Measurements from ENCODE around the gene LMBR1. TPM values are rescaled to one million over a fixed set of nuclear protein-coding genes. Genes with fewer than 3 reads are reported as not detected.
"Not testable (repeated sequence)": the region's sequence is repeated elsewhere in the genome, so short reads cannot be mapped to it uniquely, and the experiment has no call there.

LMBR1 gene
- polyA plus RNA-seq, 3 donors, result 14.8 to 24.4 (median 21.2) TPM

DNA sequence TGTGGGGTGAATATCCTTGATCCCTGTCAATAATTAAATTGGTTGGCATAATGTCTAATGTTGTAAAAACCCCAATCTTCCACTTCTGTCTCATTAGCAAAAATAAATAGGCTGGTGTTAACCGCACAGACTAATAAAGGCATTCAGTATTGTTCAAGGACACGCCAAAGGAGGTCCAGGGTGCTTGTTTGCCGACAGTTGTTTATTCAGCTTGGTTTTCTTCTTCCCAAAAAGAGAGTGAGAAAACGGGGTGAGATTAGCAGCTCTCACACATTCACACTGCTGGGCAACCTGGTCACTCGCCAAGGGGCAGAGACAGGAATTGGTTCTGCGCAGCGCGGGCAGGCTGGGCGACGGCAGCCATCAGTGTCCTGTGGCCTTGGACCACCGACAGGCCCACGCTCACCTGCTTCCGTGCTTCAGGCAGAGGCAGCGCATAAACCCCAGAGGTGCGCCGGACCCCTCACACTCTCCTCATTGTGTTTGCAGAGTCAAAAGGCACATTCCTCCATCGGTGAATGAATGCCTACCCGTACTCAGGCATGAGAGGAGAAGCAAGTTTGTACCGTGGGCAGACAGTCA, 26.2 kb upstream of the LMBR1 start:
- Histone ChIP-seq H3K9me3 (replicated peaks in 1 of 2; ENCODE audit: control insufficient read depth in 1 of 2, insufficient read depth in 1 of 2, low read length in 2 of 2) (peaks cover 0 to 5% of the 10 kb centered on the region in 2 donors), H3K36me3 (replicated peaks in 1 of 2; ENCODE audit: control insufficient read depth in 1 of 2, insufficient read depth in 2 of 2, low read length in 2 of 2) (no peaks in the 10 kb centered on the region), H2AFZ (ENCODE audit: insufficient read depth, low read depth, low read length, poor library complexity, severe bottlenecking) (no peak overlapping the region), H3K79me2 (ENCODE audit: insufficient read depth, low read length) (no peaks in the 10 kb centered on the region), H3K27ac (ENCODE audit: low read depth in 1 of 2, low read length in 2 of 2) (no peak overlapping the region), H4K20me1 (ENCODE audit: insufficient read depth, low read length) (no peaks in the 10 kb centered on the region), H3K9ac (ENCODE audit: insufficient read depth, low read length, poor library complexity, severe bottlenecking) (no peak overlapping the region), H3K27me3 (ENCODE audit: control insufficient read depth in 2 of 2, insufficient read depth in 2 of 2, low read length in 2 of 2) (no peaks in the 10 kb centered on the region), H3K4me3 (replicated peaks in 1 of 3; ENCODE audit: low read depth in 2 of 3, low read length in 3 of 3) (no peak overlapping the region), H3K4me1 (ENCODE audit: control insufficient read depth in 1 of 2, insufficient read depth in 2 of 2, low read length in 2 of 2) (no peaks in the 10 kb centered on the region), H3K4me2 (replicated peaks; ENCODE audit: extremely low read depth, low read length, poor library complexity, severe bottlenecking) (no peak overlapping the region)
- Mint-ChIP-seq H3K9me3 (peaks cover 3 to 13% (median 6%) of the 10 kb centered on the region in 7 donors), H3K36me3 (no peaks in the 10 kb centered on the region), H3K4me1 (peaks cover 10% of the 10 kb centered on the region), H3K27ac (no peak overlapping the region), H3K27me3 (ENCODE audit: low read depth in 3 of 3) (peaks cover 8 to 33% (median 18%) of the 10 kb centered on the region in 3 donors), H3K4me3 (no peak overlapping the region)
- DNase-seq, result no peak
- 95% methylated on average over 10 of the region's 19 CpGs for WGBS (ENCODE audit: insufficient coverage)
- intact Hi-C loops (cut with micrococcal nuclease), result no loop called here
- TF ChIP-seq, protein P1, sequence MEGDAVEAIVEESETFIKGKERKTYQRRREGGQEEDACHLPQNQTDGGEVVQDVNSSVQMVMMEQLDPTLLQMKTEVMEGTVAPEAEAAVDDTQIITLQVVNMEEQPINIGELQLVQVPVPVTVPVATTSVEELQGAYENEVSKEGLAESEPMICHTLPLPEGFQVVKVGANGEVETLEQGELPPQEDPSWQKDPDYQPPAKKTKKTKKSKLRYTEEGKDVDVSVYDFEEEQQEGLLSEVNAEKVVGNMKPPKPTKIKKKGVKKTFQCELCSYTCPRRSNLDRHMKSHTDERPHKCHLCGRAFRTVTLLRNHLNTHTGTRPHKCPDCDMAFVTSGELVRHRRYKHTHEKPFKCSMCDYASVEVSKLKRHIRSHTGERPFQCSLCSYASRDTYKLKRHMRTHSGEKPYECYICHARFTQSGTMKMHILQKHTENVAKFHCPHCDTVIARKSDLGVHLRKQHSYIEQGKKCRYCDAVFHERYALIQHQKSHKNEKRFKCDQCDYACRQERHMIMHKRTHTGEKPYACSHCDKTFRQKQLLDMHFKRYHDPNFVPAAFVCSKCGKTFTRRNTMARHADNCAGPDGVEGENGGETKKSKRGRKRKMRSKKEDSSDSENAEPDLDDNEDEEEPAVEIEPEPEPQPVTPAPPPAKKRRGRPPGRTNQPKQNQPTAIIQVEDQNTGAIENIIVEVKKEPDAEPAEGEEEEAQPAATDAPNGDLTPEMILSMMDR (IDR thresholded peaks at IDR 0.05), result no peak

DNA sequence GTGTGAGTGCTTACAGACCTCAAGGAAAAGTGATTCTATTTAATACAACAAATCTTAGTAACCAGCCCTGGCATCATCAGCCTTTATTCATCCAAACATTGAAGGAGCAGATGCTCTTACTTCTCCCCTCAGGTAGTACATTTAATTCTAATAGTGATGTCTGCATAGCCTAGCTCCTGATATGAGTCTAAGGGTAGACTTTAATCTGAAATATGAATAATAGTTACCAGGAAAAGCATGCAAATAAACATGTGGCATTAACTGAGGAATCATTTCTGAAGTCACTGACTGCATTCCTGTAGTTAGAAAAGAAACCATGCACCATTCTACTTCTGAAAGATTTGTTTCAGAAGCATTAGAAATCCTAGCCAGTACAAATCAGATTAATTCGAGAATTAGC, 25.7 kb upstream of the LMBR1 start:
- Histone ChIP-seq H3K9me3 (replicated peaks in 1 of 2; ENCODE audit: control insufficient read depth in 1 of 2, insufficient read depth in 1 of 2, low read length in 2 of 2) (peaks cover 0 to 5% of the 10 kb centered on the region in 2 donors), H3K4me3 (replicated peaks in 1 of 3; ENCODE audit: low read depth in 2 of 3, low read length in 3 of 3) (no peak overlapping the region), H4K20me1 (ENCODE audit: insufficient read depth, low read length) (no peaks in the 10 kb centered on the region), H3K4me1 (ENCODE audit: control insufficient read depth in 1 of 2, insufficient read depth in 2 of 2, low read length in 2 of 2) (no peaks in the 10 kb centered on the region), H3K79me2 (ENCODE audit: insufficient read depth, low read length) (no peaks in the 10 kb centered on the region), H3K9ac (ENCODE audit: insufficient read depth, low read length, poor library complexity, severe bottlenecking) (no peak overlapping the region), H3K36me3 (replicated peaks in 1 of 2; ENCODE audit: control insufficient read depth in 1 of 2, insufficient read depth in 2 of 2, low read length in 2 of 2) (no peaks in the 10 kb centered on the region), H3K27ac (ENCODE audit: low read depth in 1 of 2, low read length in 2 of 2) (no peak overlapping the region), H3K27me3 (ENCODE audit: control insufficient read depth in 2 of 2, insufficient read depth in 2 of 2, low read length in 2 of 2) (no peaks in the 10 kb centered on the region), H2AFZ (ENCODE audit: insufficient read depth, low read depth, low read length, poor library complexity, severe bottlenecking) (no peak overlapping the region), H3K4me2 (replicated peaks; ENCODE audit: extremely low read depth, low read length, poor library complexity, severe bottlenecking) (no peak overlapping the region)
- H3K9me3 Mint-ChIP-seq, result peaks cover 6 to 15% (median 7%) of the 10 kb centered on the region in 7 donors
- H3K36me3 Mint-ChIP-seq, result no peaks in the 10 kb centered on the region
- no peak overlapping the region for H3K27ac Mint-ChIP-seq
- H3K4me3 Mint-ChIP-seq, result no peak overlapping the region
- TF ChIP-seq, protein P1 (IDR thresholded peaks at IDR 0.05), result no peak
- peaks cover 6 to 34% (median 17%) of the 10 kb centered on the region in 3 donors for H3K27me3 Mint-ChIP-seq (ENCODE audit: low read depth in 3 of 3)
- WGBS (ENCODE audit: insufficient coverage), result no CpG with 5 or more reads among the region's 1 CpG
- peaks cover 10% of the 10 kb centered on the region for H3K4me1 Mint-ChIP-seq
- DNase-seq, result no peak
- intact Hi-C loops (cut with micrococcal nuclease), result no loop called here

DNA sequence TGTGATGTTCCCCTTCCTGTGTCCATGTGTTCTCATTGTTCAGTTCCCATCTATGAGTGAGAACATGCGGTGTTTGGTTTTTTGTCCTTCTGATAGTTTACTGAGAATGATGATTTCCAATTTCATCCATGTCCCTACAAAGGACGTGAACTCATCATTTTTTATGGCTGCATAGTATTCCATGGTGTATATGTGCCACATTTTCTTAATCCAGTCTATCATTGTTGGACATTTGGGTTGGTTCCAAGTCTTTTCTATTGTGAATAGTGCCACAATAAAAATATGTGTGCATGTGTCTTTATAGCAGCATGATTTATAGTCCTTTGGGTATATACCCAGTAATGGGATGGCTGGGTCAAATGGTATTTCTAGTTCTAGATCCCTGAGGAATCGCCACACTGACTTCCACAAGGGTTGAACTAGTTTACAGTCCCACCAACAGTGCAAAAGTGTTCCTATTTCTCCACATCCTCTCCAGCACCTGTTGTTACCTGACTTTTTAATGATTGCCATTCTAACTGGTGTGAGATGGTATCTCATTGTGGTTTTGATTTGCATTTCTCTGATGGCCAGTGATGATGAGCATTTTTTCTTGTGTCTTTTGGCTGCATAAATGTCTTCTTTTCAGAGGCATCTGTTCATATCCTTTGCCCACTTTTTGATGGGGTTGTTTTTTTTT, 16.7 kb upstream of the LMBR1 start:
- H3K27ac Mint-ChIP-seq; H4K20me1 ChIP-seq (ENCODE audit: insufficient read depth, low read length); H3K36me3 Mint-ChIP-seq; H3K9me3 ChIP-seq (replicated peaks in 1 of 2; ENCODE audit: control insufficient read depth in 1 of 2, insufficient read depth in 1 of 2, low read length in 2 of 2); H3K4me1 Mint-ChIP-seq; H3K27me3 ChIP-seq (ENCODE audit: control insufficient read depth in 2 of 2, insufficient read depth in 2 of 2, low read length in 2 of 2); H3K79me2 ChIP-seq (ENCODE audit: insufficient read depth, low read length); H3K36me3 ChIP-seq (replicated peaks in 1 of 2; ENCODE audit: control insufficient read depth in 1 of 2, insufficient read depth in 2 of 2, low read length in 2 of 2); intact Hi-C loops (cut with micrococcal nuclease); H3K4me1 ChIP-seq (ENCODE audit: control insufficient read depth in 1 of 2, insufficient read depth in 2 of 2, low read length in 2 of 2); H3K4me2 ChIP-seq (replicated peaks; ENCODE audit: extremely low read depth, low read length, poor library complexity, severe bottlenecking); H2AFZ ChIP-seq (ENCODE audit: insufficient read depth, low read depth, low read length, poor library complexity, severe bottlenecking); DNase-seq; H3K27me3 Mint-ChIP-seq (ENCODE audit: low read depth in 3 of 3); H3K4me3 Mint-ChIP-seq; H3K9ac ChIP-seq (ENCODE audit: insufficient read depth, low read length, poor library complexity, severe bottlenecking); H3K27ac ChIP-seq (ENCODE audit: low read depth in 1 of 2, low read length in 2 of 2); H3K4me3 ChIP-seq (replicated peaks in 1 of 3; ENCODE audit: low read depth in 2 of 3, low read length in 3 of 3): not testable (repeated sequence)
- no CpG with 5 or more reads among the region's 3 CpGs for WGBS (ENCODE audit: insufficient coverage)
- peaks cover 2 to 15% (median 8%) of the 10 kb centered on the region in 7 donors for H3K9me3 Mint-ChIP-seq

Data from CD14-positive monocyte (primary cell).